Smooth muscle cell of the brain vasculature (primary cell): Measurements from ENCODE around the gene HNMT.
A peak's percentile ranks its signal among the peaks of the same experiment; 100 is the strongest.
"Not testable (repeated sequence)": the region's sequence is repeated elsewhere in the genome, so short reads cannot be mapped to it uniquely, and the experiment has no call there.

Experiments
- DNase-seq: peaks from one replicate; pipeline ENCODE4 v3.0.0-alpha.2; 2012; ENCODE audit warnings: low read depth, low spot score

Gene HNMT

DNA sequence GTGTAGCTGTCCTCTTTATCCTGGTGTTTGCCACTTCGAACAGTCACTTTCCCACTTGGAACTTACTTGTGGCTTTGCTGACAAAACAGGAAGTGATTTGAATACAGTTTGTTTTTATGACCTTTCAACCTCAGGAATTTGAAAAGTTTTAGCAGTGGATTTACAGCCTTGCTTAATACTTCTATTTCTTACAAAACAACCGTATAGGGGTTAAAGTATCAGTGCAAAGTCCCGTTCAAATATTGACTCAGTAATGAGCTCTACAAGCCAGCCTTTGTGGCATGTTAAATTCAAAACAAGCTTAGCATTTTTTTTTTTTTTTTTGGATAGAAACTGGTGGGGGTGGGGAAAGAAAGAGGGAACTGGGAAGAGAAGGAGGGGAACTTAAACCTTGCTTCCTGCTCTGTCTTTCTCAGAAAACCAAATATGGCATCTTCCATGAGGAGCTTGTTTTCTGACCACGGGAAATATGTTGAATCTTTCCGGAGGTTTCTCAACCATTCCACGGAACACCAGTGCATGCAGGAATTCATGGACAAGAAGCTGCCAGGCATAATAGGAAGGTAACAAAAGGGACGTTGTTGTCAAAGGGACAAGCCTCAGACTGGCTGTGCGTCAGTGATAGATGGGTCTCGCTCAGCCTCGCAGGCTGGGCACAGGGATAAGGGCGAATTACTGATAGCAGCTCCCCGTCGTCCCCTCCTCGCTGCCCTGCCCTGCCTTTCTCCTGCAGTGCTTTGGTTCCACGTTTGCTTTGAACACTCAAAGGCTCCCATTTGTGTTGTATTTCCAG lies at the start of gene HNMT:
Gene HNMT, plus strand, starts transcription at position 408 of the 793 bp plus-strand sequence. Its CDS starts 19 bp downstream, at position 427.
- peak; percentile 12 for DNase-seq

DNA sequence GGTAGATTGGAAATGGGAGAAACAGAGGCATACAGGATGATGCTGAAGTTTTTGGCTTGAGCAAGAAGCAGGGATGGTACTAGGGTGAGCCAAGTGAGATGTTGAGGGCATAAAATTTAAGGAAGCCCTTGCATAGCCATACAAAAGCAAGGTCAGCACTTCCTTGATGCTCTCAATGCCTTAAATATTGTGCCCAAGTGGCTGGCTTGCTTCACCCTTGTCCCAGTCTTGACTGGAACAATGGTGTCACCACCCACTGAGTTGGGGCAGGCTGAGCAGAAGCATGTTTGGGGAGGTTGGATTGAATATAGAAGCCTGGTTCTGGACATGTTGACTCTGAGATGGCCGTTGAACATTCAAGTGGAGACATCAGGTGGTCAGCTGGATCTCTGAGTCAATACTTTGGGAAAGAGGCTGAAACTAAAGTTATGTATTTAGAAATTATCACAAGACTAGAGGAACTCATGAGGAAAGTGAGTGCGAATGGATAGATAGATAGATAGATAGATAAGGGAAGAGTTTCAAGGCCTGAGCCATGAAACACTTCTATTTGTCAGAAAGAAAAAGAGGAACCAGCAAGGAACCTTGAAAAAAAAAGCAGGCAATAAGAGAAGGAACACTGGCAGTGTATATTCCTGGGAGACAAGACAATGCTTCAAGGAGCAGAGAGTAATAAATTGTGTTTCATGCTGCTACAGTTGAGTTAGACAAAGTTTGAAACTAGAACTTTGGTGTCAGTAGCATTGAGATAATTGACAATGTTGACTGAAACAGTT lies 43.0 kb upstream of the HNMT start:
- no peak for DNase-seq

DNA sequence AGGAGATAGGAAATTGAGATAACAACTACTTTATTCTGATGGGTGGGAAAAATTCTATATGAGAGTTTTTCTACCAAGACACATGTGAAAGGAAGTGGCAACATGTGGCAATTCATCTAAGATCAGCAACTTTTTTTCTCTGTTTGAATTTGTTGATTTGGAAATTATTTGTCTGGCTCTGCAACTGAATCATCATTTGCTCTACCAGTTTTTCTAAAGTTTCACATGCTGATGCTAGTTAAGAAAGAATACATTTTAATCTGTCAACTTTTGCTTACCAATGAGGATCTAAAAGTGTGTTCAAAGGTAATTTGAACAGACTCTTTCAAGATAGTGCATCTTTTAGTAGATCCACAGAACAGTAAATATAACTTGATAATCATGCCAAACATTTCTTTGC lies 42.1 kb upstream of the HNMT start:
- DNase-seq: not testable (repeated sequence)

DNA sequence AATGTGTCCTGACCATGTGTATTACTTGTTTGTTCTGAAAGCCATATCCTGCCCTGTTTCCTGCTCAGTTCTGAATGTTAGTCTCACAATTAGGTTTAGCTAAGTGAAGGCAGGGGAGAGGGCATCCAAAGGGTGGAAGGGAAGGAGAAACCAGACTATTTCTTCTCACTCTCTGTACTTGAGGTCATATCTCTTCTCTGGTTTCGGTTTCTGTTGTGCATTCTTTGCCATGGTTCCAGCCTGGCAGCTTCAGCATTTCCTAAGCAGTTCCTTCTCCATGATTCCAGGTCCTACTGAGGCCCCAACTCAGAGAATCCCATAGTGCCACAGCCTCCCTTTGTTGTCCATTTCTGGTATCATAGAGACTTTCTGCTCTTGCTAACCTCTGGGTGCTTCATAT lies 40.3 kb upstream of the HNMT start:
- no peak for DNase-seq

DNA sequence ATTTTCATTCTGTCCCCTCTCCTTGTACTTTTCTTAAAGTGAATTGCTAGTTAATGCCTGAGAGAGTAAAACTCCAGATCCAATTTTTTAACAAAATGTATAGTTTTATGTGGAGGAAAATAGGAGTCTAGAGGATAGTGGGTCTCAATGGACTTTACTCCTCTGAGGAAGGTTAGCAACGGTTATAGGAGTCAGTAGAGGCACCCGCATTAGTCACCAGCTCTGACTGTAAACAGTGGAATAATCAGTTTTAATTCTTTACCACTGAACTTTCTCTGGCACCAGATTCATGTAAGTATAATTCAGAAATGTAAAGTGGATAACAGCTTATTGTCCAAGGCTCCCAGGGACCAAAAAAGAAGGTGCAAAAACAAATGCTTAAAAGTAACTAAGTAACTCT lies 38.7 kb upstream of the HNMT start:
- DNase-seq: no peak

DNA sequence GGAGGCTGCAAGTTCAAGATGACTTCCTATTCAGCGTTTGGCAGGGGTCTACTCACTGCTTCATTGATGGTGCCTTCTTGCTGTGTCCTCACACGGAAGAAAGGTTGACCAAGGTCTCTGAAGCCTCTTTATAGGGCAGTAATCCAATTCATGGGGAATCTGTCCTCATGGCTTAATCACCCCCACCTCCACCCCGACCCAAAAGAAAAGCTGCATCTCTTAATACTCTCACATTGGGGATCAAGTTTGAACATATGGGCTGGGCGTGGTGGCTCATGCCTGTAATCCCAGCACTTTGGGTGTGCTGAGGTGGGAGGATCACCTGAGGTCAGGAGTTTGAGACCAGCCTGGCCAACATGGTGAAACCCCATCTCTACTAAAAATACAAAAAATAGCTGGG lies 36.4 kb upstream of the HNMT start:
- no peak for DNase-seq

DNA sequence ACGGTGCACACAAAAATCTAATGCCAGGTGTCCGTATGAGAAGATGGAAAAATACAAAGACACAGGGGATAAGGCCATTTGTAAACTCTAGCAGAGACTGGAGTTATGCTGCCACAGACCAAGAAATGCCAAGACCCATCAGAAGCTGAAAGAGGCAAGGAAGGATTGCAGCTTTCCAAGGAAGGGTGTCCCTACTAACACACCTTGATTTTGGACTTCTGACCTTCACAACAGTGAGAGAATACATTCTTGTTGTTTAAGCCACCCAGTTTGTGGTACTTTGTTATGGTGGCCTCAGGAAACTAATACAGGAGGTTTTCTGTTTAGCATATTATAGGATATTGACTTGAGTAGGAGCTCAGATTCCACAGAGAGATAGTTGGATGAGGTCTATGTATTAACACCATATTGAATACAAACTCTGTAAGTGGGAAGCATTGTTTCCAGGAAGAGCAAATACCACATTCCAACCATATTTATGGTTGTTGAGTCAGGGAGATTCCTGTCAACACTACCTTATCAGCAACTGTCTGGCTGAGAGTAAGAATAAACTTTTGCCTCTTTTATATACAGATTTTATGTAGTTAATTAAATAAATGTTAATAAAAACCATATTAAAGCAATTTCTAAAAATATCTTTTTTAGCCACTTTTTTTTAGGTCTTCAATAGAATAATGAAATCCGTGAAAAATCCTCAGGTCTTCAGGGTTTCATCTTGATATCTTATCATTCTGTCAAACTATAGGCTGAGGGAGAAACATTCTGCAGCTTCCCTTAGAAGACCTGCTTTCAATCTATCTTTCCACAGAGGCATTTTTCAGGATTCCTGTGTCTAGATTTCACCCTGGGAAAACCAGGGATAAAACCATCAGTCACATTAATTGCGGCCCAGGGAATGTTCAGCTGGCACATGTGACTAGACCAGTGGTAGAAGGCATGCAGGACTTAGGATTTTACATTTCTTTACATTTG lies 35.4 kb upstream of the HNMT start:
- DNase-seq: no peak

DNA sequence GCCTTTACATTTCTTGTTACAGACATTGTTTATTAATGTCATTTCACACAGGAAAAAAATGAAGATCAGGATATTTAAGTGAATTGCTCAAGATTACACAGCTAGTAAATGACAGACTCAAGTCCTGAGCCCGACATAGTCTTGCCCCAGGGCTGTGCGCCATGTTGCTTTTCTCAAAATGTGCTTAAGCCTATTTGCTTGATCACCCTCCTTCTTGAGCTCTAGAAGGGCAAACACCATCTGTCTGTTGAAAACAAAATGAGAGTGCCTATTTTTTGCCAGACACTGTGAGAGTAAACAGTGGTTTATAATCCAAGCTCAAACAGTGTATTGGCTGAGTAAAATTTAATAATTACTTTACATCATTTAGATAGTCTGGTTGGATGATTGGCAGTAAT lies 34.8 kb upstream of the HNMT start:
- DNase-seq: no peak

DNA sequence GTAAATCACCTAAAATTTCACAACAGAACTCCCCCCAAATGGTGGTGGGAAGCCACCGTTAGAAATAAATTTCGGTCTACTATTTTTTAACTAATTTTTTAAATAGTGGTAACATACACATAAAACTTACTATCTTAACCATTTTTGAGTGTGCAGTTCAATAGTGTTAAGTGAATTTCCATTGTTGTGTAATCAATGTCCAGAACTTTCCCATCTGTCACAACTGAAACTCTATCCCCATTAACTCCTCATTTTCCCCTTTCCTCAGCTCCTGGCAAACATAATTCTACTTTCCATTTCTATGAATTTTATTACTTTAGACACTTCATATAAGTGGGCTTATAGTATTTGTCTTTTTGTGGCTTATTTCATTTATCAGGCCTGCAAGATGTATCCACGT lies 34.1 kb upstream of the HNMT start:
- no peak for DNase-seq

DNA sequence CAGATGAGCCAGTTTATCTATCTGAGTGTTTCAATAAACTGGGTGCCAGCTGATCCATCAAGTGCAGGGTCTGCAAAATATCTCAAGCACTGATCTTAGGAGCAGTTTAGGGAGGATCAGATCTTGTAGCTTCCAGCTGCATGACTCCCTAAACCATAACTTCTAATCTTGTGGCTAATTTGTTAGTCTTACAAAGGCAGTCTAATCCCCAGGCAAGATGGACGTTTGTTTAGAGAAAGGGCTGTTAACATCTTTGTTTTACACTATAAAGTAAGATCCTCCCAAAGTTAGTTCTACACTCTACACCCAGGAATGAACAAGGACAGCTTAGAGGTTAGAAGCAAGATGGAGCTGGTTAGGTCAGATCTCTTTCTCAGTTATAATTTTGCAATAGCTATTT lies 28.7 kb upstream of the HNMT start:
- no peak for DNase-seq

DNA sequence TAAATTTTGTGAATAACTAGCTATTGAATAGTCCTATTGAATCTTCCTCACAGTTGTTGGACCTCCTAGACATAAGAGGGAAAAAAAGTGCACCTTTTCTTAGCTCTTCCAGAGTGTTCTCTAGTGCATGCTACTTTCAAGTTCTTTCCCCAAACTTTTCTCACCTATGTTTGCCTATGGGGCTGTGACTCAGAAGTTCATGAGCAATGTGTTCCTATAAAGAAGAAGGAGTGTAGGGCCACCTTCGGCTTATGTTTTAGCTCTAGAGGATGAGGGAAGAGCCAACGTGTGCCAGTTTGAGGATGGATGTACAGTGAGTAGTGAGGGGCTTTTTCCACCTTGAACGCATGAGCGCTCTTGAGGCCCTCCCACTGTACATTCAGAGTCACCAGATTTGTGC lies 27.0 kb upstream of the HNMT start:
- no peak for DNase-seq

DNA sequence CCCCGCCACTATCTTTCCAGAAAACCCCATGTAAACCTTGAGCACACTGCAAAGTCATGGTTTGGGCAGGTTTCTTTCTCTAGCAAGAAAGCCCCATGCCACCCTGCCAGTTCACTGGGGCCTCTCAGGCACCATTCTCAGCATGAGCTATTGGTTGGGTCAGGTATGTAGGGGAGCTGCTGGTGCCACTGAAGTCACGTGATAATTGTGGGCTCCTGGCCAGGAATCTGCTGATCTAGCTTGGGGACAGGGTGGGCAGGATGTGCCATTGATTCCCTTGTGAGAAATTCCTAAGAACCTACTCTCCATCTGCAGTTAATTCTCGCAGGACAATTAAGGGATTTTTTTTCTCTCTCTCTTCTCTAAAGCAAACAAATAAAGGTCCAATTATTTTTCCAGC lies 26.5 kb upstream of the HNMT start:
- no peak for DNase-seq

DNA sequence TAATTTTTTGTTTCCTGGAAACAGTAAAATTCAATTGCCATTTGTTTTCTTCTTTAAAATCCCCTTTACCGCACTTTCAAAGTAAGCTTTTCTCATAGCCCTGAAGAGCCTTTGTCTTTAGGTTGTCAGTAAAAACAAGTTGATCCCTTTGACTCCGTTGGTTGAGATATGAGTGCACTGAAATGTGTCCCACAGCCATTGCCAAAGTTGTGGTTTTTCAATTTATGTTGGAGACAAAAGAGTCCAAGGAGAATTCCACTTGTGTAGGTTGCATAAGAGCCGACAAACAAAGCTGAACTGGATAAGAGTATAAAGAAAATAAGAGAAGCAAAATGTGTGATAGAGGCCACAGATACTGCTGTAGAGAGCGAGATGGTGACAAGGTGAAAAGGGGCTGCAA lies 26.1 kb upstream of the HNMT start:
- DNase-seq: no peak

DNA sequence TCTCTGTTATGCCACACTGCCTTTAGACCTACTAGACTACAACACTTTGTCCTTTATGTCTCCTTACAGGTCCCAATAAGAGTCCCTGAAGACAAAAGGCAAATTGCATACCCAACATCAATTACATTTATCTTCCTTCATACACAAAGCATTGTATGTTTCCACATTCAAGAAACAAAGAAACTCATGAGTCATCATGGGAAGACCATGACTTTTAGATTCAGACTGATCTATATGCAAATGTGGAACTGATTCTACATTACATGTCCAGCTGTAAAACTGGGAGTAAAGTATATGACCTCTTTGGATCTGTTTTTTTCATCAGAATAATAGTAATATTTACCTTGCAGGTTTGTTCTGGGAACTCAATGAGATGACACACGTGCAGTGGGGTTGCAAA lies 25.2 kb upstream of the HNMT start:
- no peak for DNase-seq

DNA sequence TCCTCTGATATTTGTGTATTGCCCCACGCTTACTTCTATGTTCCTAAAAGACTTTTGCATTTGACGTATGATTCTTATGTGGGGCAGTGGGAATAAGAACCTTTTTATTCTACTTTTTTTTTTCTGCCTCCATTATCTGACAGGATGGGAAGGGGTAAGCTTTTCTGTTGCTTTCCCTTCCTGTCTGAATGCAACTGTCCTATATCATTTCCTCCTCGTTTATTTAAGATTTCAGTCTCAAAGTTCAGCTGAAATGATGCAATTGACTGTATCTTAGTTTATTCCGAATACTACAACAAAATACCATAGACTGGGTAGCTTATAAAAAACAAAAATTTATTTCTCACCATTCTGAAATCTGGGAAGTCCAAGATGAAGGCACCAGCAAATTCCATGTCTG lies 24.1 kb upstream of the HNMT start:
- no peak for DNase-seq

DNA sequence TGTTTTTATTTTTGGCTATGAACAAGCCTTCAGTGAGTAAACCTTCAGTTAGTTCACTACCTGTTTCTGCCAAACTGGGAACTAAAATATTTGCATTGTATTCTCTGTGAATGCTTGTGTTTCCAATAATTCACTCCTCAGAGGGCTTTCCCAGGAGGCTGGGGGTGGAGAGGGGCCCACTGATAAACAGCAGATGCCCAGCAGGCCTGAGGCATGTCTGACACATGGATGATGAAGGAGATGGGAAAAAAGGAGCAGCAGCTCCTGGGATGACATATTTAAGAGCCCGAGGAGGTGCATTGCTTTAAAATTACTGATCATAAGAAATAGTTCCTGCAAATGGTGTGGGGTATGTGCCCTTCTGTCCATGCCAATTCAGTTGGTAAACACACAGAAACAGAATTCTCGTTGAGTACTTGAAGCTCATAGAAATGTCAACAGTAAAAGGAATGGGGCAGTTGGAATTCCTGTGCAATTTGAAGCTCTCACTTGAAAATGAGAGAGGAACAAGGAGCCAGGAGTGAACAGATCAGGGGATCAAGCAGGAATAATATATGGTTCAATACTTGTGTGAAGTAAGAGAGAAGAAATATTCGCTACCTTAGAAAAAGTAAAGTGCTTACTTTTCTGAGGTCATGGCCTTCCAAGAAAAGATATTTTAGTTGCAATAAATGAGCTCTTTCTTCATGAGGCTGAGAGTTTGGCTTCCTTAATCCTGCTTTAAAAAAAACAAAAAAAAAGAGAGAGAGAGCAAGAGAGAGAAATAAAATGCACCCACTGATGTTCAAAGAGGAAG lies 22.0 kb upstream of the HNMT start:
- no peak for DNase-seq

DNA sequence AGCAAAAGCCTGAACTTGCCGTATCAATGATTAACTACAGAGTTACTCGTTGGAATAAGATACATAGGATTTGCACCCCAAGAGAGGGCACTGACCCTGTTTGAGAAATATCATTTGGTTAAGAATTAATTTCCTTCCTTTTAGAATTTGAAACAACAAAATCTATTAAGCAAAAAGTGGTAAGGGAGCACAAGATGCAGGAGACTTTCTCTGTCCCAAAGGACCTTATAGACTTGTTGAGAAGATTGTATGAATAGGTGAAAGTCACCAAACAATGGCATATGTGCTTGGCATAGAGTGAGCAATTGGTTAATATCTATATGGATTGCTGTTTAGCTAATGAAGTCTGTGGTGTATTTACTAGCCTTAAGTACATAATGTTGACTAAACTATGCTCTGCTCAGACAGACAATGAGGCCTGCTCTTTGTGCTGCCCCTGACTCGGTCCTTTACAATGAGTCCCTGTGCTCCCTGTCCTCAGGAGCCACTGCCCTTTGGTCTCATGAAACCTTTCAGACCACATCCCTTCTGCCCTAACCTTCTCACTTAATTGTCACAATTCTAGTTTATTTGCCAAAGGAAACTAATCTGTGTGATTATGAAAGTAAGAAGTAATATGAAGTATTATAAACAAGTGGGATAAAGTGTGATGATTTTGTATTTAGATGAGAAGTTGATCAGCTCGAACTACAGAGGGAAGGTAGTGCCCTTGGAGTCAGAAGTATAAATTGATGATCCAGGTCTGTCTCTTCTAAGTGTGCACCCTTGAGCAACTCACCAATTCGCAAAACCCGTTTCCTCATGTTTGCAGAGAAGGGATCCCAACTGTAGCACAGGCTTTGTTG lies 21.2 kb upstream of the HNMT start:
- no peak for DNase-seq

DNA sequence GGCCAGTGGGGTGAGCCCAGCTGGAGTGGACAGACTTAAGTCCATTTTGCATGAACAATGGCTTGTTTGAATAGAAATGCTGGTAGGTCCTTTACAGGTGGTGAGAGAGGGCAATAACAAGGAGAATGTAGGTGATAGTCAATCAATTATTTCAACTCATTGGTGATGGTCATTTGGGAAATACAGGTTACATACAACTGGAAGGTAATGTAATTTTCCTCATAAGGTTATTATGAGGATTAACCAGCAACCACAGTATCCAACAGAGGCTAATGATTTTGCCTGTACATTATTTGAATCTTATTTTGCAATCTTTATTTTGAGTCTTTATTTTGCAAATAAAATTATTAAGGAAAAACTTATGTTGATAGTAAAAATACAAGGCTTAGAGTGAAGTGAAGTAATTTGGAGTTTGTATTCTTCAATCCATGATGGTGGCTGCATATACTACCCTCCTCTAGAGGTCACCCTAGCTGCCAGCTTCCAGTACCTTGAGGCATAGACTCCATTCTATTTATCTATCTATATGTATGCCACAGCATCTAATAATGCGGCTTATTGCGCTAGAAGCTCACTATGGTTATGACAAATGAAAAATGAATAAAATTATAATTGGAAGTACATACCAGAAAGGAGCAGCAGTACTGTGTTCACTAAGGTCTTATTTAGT lies 20.5 kb upstream of the HNMT start:
- DNase-seq: no peak

DNA sequence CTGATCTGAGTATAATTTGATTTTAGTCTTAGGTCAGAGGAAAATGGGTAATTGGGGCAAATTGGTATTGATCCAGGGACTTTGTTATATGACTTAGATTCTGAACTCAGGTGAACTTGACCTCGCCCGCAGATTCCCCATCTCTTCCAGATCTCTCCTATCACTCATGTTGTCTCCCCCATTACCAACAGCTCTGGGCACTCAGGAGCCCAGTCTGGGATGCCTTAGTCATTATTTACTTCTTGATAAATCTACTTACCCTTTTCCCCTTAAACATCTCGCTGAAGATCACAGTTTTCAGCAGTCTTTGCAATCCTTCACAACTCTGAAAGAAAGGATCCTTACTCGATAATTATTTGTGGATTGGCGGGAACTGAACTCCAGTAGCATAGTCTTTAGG lies 19.6 kb upstream of the HNMT start:
- no peak for DNase-seq

DNA sequence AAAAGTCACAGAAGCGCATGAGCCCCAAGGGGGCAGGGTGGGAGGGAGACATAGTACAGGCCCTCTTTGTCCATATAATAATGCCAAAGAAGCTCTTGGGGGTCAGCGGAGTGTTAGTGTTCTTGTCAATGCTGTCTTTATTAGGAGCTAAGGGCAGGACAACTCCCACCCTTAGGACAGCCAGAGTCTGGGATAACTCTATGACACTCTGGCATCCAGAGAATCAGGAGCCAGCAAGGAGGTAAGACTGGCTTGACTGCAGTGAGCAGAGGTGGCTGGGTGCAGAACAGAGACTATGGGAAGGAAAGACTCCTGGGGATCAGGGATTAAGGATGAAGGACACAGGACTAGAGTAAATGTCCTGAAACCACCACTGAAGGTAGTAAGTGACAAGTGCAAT lies 19.0 kb upstream of the HNMT start:
- no peak for DNase-seq
